GM12891 (cell line): ENCODE measurements around the gene RUVBL2.

ENCODE experiments used
- POLR2A ChIP-seq: IDR thresholded peaks from 2 replicates; pipeline ENCODE4 v1.6.1; 2011; ENCODE audit warnings: low read depth, low read length, control low read depth
- POLR2AphosphoS5 ChIP-seq: IDR thresholded peaks from 2 replicates; pipeline ENCODE4 v1.6.1; 2011; ENCODE audit warnings: low read depth, low read length, control low read depth
- SPI1 ChIP-seq: IDR thresholded peaks from 2 replicates; pipeline ENCODE4 v1.6.1; 2011; ENCODE audit warnings: low read depth, low read length, control low read depth
- TAF1 ChIP-seq: IDR thresholded peaks from 2 replicates; pipeline ENCODE4 v1.6.1; 2011; ENCODE audit warnings: low read depth, low read length, control low read depth

DNA sequence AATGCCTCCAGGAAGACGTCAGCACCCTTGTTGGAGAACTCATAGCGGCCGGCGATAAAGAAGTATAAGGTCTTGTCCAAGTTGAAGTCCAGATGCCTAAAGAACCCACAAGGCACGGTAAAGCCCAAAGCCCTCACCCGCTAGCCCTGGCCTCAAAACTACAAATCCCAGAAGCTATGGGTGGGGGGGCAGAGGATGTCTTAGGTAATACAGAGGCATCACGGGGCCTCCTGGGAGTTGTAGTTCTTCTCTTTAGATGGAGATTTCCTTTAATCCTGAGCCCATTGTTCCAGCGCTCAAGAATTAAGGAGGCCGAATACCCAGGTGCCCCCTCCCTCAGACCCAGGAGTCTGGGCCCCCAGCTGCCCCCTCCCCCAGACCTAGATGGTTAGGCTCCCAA, 11.4 kb upstream of the RUVBL2 start:
- TF ChIP-seq POLR2A (no peak), POLR2AphosphoS5 (no peak), TAF1 (no peak), SPI1 (no peak)
